Measurements from ENCODE around the gene WDR59.

The WDR59 gene

DNA sequence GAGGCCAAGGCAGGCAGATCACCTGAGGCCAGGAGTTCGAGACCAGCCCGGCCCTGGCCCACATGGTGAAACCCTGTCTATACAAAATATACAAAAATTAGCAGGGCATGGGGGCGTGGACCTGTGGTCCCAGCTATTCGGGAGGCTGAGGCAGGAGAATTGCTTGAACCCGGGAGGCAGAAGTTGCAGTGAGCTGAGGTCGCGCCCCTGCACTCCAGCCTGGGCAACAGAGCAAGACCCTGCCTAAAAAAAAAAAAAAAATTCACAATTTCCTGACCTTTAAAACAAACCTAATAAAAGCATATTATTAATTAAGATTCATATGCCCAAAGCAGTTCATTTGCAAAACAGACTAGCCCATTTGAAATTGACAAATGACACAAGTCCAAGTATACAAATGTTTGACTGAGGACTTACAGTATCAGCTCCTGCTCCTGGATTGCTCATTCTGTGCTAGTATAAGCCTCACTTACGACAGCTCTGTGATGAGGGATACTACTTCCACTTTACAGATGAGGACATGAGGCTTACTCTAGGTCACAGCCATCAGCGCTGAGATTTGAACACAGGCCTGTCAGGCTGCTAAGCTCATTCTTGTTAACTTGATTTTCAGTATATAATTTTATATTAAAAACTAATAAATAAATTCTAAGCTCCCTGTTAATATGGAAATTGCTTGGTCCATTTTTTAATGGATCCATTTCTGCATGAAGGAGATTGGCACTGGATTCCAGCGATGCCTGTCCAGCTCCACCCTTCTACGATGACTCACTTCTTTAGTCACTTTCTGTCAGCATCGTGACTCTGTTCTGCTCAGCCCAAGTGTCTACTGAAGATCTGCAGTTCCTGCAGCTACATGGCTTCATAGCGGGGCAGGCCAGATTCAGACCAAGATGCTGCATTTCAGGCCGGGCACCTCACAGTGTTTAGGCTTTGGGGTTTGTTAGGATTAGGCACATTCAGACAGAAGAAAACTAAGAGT, 88.2 kb downstream of the WDR59 start:
- in situ Hi-C loops (cut with HindIII; ENCODE audit: low pct_ligation_motif_present, low sequenced_read_pairs): no loop called here
- no peak overlapping the region for H3K4me3 ChIP-seq (ENCODE audit: low read depth, low read length)
- DNase-seq: peak; percentile 53
- no peak overlapping the region for H3K27ac ChIP-seq
- no peaks in the 10 kb centered on the region for H3K27me3 ChIP-seq (replicated peaks)
- TF ChIP-seq, protein P1, sequence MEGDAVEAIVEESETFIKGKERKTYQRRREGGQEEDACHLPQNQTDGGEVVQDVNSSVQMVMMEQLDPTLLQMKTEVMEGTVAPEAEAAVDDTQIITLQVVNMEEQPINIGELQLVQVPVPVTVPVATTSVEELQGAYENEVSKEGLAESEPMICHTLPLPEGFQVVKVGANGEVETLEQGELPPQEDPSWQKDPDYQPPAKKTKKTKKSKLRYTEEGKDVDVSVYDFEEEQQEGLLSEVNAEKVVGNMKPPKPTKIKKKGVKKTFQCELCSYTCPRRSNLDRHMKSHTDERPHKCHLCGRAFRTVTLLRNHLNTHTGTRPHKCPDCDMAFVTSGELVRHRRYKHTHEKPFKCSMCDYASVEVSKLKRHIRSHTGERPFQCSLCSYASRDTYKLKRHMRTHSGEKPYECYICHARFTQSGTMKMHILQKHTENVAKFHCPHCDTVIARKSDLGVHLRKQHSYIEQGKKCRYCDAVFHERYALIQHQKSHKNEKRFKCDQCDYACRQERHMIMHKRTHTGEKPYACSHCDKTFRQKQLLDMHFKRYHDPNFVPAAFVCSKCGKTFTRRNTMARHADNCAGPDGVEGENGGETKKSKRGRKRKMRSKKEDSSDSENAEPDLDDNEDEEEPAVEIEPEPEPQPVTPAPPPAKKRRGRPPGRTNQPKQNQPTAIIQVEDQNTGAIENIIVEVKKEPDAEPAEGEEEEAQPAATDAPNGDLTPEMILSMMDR (IDR thresholded peaks at IDR 0.05; ENCODE audit: low read depth, low read length, missing control alignments): no peak
- H3K36me3 ChIP-seq (replicated peaks): peaks cover 4% of the 10 kb centered on the region

DNA sequence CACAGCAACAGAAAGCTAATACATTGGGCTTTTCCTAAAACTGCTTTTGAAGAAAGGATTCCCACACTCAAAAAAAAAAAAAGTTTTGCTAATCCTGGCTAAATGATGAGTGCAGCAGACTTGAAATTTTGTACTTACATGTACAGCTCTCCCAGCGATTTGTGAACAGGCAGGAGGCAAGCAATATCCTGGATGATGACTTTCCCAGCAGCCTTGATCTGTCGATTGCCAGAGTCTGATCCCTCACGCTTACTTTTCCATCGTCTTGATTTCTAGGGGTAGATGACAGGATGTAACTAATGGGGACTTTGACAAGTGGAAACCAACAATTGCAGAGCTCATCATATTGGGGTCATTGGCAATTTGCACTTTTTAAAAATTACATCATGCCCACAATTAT, 91.4 kb downstream of the WDR59 start:
- Histone ChIP-seq H3K27me3 (replicated peaks) (no peaks in the 10 kb centered on the region), H3K27ac (no peak overlapping the region), H3K36me3 (replicated peaks) (peaks cover 7% of the 10 kb centered on the region), H3K4me3 (ENCODE audit: low read depth, low read length) (no peak overlapping the region)
- in situ Hi-C loops (cut with HindIII; ENCODE audit: low pct_ligation_motif_present, low sequenced_read_pairs): no loop called here
- TF ChIP-seq, protein P1 (IDR thresholded peaks at IDR 0.05; ENCODE audit: low read depth, low read length, missing control alignments): no peak
- no peak for DNase-seq

DNA sequence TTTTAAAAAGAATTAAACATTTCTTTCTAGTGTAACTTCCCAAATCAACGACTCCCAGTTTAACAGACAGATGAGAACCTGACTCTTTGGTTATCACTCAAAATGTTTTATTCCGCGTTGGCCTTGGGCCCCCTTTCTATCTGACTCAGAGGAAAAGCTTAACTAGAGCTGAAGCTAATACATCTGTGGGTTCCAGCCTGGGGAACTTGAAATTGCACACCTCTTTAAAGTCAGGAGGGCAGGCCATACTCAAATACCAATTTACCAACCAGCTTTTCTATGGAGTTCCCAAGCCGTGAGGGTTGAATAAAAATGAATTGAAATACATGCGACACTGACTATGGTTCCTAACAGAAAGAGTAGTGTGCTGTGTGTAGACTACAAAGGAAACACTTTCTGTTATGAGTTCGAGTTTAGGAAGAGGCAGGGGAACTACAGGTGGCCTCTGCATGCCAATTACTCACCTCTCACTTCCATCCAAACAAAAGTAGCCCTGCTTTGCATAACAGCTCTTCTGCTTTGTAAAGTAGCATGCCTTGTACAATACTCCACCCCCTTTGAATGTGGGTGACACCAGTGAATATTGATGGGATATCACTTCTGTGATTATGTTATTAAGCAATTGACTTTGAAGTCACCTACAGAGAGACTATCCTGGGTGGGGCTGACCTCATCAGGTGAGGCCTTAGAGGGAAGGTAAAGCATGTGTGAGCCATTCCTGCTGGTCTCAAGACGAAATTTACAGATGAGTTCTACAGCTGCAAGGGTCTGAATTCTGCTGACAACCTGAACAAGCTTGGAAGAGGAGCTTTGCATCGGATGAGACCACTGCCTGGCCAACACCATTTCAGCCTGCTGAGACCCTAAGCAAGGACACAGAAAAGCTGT, 92.1 kb downstream of the WDR59 start:
- DNase-seq: no peak
- H3K27me3 ChIP-seq (replicated peaks): no peaks in the 10 kb centered on the region
- no peak overlapping the region for H3K27ac ChIP-seq
- H3K36me3 ChIP-seq (replicated peaks): peaks cover 8% of the 10 kb centered on the region
- TF ChIP-seq, protein P1 (IDR thresholded peaks at IDR 0.05; ENCODE audit: low read depth, low read length, missing control alignments): no peak
- in situ Hi-C loops (cut with HindIII; ENCODE audit: low pct_ligation_motif_present, low sequenced_read_pairs): no loop called here
- no peak overlapping the region for H3K4me3 ChIP-seq (ENCODE audit: low read depth, low read length)

DNA sequence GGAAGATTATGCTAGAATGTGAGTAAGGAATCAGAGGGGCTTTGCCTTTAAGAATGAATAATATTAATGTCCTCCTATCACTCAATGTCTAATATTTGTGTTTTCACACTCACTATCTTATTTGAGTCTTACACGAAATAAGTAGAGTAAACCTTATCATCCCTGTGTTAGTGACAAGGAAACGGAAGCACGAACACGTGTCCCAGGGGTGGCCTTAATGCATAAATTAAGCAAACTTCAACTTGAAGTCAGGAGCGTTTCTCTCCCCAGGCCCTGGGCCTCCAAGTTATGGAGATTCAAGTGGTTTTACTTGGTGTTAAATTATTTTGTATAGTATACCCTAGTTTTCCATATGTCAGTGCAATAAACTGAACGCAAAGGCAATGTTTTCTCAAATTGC, 96.0 kb downstream of the WDR59 start:
- Histone ChIP-seq H3K4me3 (ENCODE audit: low read depth, low read length) (no peak overlapping the region), H3K36me3 (replicated peaks) (peaks cover 29% of the 10 kb centered on the region)
- in situ Hi-C loops (cut with HindIII; ENCODE audit: low pct_ligation_motif_present, low sequenced_read_pairs): no loop called here

DNA sequence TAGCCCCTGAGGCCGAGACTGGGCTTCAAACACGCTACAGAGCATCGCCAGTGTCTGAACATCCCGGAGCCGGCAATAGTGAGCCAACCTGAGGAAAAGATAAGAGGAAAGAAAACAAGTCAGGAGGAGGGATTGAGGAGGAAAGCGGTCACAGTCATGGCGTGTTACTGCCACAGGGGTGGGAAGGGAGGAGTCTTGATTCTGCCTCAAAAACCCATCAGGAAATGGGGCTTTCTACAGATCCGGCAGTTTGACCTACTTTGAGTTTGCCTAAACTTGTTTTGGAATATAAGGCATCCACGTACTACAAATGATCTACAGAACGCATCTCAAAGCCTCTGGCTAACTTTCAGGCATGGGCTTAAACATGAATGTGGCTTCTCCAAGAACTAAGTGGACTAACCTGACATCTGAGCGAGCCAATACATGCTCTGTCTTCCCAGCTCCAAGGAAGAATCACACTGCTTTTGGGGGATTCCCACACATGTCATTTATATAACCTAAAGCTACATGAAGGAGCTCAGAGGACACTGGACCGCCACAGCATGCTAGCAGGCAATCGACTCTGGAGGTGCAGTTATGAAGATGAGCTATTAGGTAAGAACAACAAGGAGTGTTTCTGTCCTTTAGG, 96.6 kb downstream of the WDR59 start:
- H3K27me3 ChIP-seq (replicated peaks): no peaks in the 10 kb centered on the region
- in situ Hi-C loops (cut with HindIII; ENCODE audit: low pct_ligation_motif_present, low sequenced_read_pairs): no loop called here
- TF ChIP-seq, protein P1 (IDR thresholded peaks at IDR 0.05; ENCODE audit: low read depth, low read length, missing control alignments): no peak
- peaks cover 29% of the 10 kb centered on the region for H3K36me3 ChIP-seq (replicated peaks)
- H3K27ac ChIP-seq: no peak overlapping the region
- no peak overlapping the region for H3K4me3 ChIP-seq (ENCODE audit: low read depth, low read length)
- DNase-seq: no peak

More for the DNA sequence above, 96.0 kb downstream of the WDR59 start:
- H3K27me3 ChIP-seq (replicated peaks): no peaks in the 10 kb centered on the region
- no peak for DNase-seq
- no peak overlapping the region for H3K27ac ChIP-seq
- TF ChIP-seq, protein P1 (IDR thresholded peaks at IDR 0.05; ENCODE audit: low read depth, low read length, missing control alignments): no peak

Measured in brain microvascular endothelial cell (primary cell).